SK-N-SH treated with all-trans-retinoic acid at 6 μM for 48 hours (cell line): ENCODE measurements around the gene LCN9.

ENCODE experiments used
- ATAC-seq: fragments of 200-7000 bp; cut with Tn5 transposase; 3 replicates; pipeline ENCODE4 v1.9.1; 2020; ENCODE audit warnings: mild to moderate bottlenecking, moderate library complexity
- ARNTL ChIP-seq: fragments of 450-650 bp; formaldehyde crosslinking; IDR thresholded peaks from 2 replicates; pipeline ENCODE4 v1.5.0; 2020; ENCODE audit warnings: low read depth, mild to moderate bottlenecking, moderate library complexity, borderline replicate concordance
- BACH2 ChIP-seq: fragments of 250-450 bp; sonication (Bioruptor Pico); IDR thresholded peaks from 2 replicates; pipeline ENCODE4 v1.9.0; 2021; ENCODE audit warnings: mild to moderate bottlenecking, borderline replicate concordance
- CREB5 ChIP-seq: fragments of 250-450 bp; sonication (Bioruptor Pico); IDR thresholded peaks from 2 replicates; pipeline ENCODE4 v1.5.1; 2020; ENCODE audit warnings: low read depth, mild to moderate bottlenecking, moderate library complexity
- CSRNP3 ChIP-seq: fragments of 250-450 bp; sonication (Bioruptor Pico); IDR thresholded peaks from 2 replicates; pipeline ENCODE4 v1.5.1; 2021; ENCODE audit warnings: mild to moderate bottlenecking, moderate library complexity
- ESRRG ChIP-seq: fragments of 250-450 bp; sonication (Bioruptor Pico); IDR thresholded peaks from 2 replicates; pipeline ENCODE4 v1.6.1; 2021; ENCODE audit warnings: mild to moderate bottlenecking
- GLIS3 ChIP-seq: fragments of 250-450 bp; sonication (Bioruptor Pico); IDR thresholded peaks from 2 replicates; pipeline ENCODE4 v1.5.0; 2020; ENCODE audit warnings: mild to moderate bottlenecking, moderate library complexity
- ISL1 ChIP-seq: fragments of 250-450 bp; sonication (Bioruptor Pico); IDR thresholded peaks from 2 replicates; pipeline ENCODE4 v2.1.2; 2022; ENCODE audit warnings: mild to moderate bottlenecking, moderate library complexity
- OSR1 ChIP-seq: fragments of 250-450 bp; sonication (Bioruptor Pico); IDR thresholded peaks from 2 replicates; pipeline ENCODE4 v1.8.0; 2022; ENCODE audit warnings: moderate library complexity, mild to moderate bottlenecking, inconsistent platforms
- PATZ1 ChIP-seq: fragments of 250-450 bp; sonication (Bioruptor Pico); IDR thresholded peaks from 2 replicates; pipeline ENCODE4 v1.8.0; 2020; ENCODE audit warnings: mild to moderate bottlenecking, moderate library complexity, borderline replicate concordance
- POU6F1 ChIP-seq: fragments of 250-450 bp; sonication (Bioruptor Pico); IDR thresholded peaks from 2 replicates; pipeline ENCODE4 v1.8.0; 2021; ENCODE audit warnings: low read depth, mild to moderate bottlenecking, moderate library complexity, borderline replicate concordance
- PPARA ChIP-seq: fragments of 250-450 bp; sonication (Bioruptor Pico); IDR thresholded peaks from 2 replicates; pipeline ENCODE4 v1.5.0; 2020; ENCODE audit warnings: mild to moderate bottlenecking, borderline replicate concordance
- RARB ChIP-seq: fragments of 250-450 bp; sonication (Bioruptor Pico); IDR thresholded peaks from 2 replicates; pipeline ENCODE4 v1.8.0; 2021; ENCODE audit warnings: mild to moderate bottlenecking, moderate library complexity
- SNAI2 ChIP-seq: fragments of 250-450 bp; sonication (Bioruptor Pico); IDR thresholded peaks from 2 replicates; pipeline ENCODE4 v1.5.0; 2020; ENCODE audit warnings: mild to moderate bottlenecking, moderate library complexity
- TCF4 ChIP-seq: fragments of 250-450 bp; sonication (Bioruptor Pico); IDR thresholded peaks from 2 replicates; pipeline ENCODE4 v1.8.0; 2021; ENCODE audit warnings: mild to moderate bottlenecking, moderate library complexity, borderline replicate concordance
- TOX ChIP-seq: fragments of 250-450 bp; sonication (Bioruptor Pico); IDR thresholded peaks from 2 replicates; pipeline ENCODE4 v1.8.0; 2021; ENCODE audit warnings: mild to moderate bottlenecking, moderate library complexity, borderline replicate concordance
- TSHZ2 ChIP-seq: fragments of 250-450 bp; sonication (Bioruptor Pico); IDR thresholded peaks from 2 replicates; pipeline ENCODE4 v1.5.0; 2020; ENCODE audit warnings: mild to moderate bottlenecking, moderate library complexity
- ZC3H10 ChIP-seq: fragments of 250-450 bp; sonication (Bioruptor Pico); IDR thresholded peaks from 2 replicates; pipeline ENCODE4 v1.5.1; 2021; ENCODE audit warnings: mild to moderate bottlenecking, moderate library complexity
- ZFP3 ChIP-seq: fragments of 250-450 bp; sonication (Bioruptor Pico); IDR thresholded peaks from 2 replicates; pipeline ENCODE4 v1.5.0; 2020; ENCODE audit warnings: mild to moderate bottlenecking, moderate library complexity
- ZFP30 ChIP-seq: fragments of 450-650 bp; formaldehyde crosslinking; IDR thresholded peaks from 2 replicates; pipeline ENCODE4 v1.5.0; 2022; ENCODE audit warnings: mild to moderate bottlenecking, moderate library complexity
- ZNF565 ChIP-seq: fragments of 450-650 bp; formaldehyde crosslinking; conservative IDR thresholded peaks from 2 replicates; pipeline ENCODE4 v1.5.0; 2020; ENCODE audit warnings: low read depth, mild to moderate bottlenecking, moderate library complexity
- ZNF70 ChIP-seq: fragments of 450-650 bp; formaldehyde crosslinking; IDR thresholded peaks from 2 replicates; pipeline ENCODE4 v1.5.0; 2020; ENCODE audit warnings: mild to moderate bottlenecking, moderate library complexity
- ZNF8 ChIP-seq: fragments of 450-650 bp; formaldehyde crosslinking; IDR thresholded peaks from 2 replicates; pipeline ENCODE4 v1.5.0; 2020; ENCODE audit warnings: mild to moderate bottlenecking, moderate library complexity

Gene LCN9

GRCh38 chr9:135699440-135699839, 36.3 kb downstream of the LCN9 start, which contains the start of gene SOHLH1:
Gene SOHLH1, minus strand, starts transcription at chr9:135699481. Its CDS starts 14 bp downstream, at chr9:135699467.
- ATAC-seq, result no peak
- no peak for TF ChIP-seq ZFP30 (CRISPR knock-in tag)
- no peak for TF ChIP-seq RARB (CRISPR knock-in tag)
- TF ChIP-seq TSHZ2 (CRISPR knock-in tag), result no peak
- TF ChIP-seq CSRNP3 (CRISPR knock-in tag), result no peak
- TF ChIP-seq POU6F1 (CRISPR knock-in tag), result no peak
- no peak for TF ChIP-seq SNAI2 (CRISPR knock-in tag)
- no peak for TF ChIP-seq ESRRG (CRISPR knock-in tag)
- TF ChIP-seq ZFP3 (CRISPR knock-in tag), result no peak
- TF ChIP-seq ZC3H10, result no peak
- no peak for TF ChIP-seq OSR1 (CRISPR knock-in tag)
- TF ChIP-seq PATZ1 (CRISPR knock-in tag), result no peak
- TF ChIP-seq ZNF565 (CRISPR knock-in tag), result no peak
- TF ChIP-seq BACH2 (CRISPR knock-in tag), result no peak
- no peak for TF ChIP-seq ZNF70 (CRISPR knock-in tag)

GRCh38 chr9:135700525-135700924, 37.4 kb downstream of the LCN9 start:
- no peak for ATAC-seq
- TF ChIP-seq ESRRG (CRISPR knock-in tag) (no peak), ZNF70 (CRISPR knock-in tag) (no peak), ZNF565 (CRISPR knock-in tag) (no peak), PATZ1 (CRISPR knock-in tag) (no peak), TOX (no peak), CREB5 (CRISPR knock-in tag) (no peak), ARNTL (CRISPR knock-in tag) (no peak), ZFP3 (CRISPR knock-in tag) (no peak), SNAI2 (CRISPR knock-in tag) (no peak), TSHZ2 (CRISPR knock-in tag) (no peak), OSR1 (CRISPR knock-in tag) (no peak), ZFP30 (CRISPR knock-in tag) (no peak), PPARA (CRISPR knock-in tag) (no peak), ISL1 (CRISPR knock-in tag) (no peak), RARB (CRISPR knock-in tag) (no peak), POU6F1 (CRISPR knock-in tag) (no peak), GLIS3 (no peak), TCF4 (CRISPR knock-in tag) (no peak), ZNF8 (CRISPR knock-in tag) (no peak)
